Common myeloid progenitor, CD34-positive (primary cell): Measurements from ENCODE around the gene HMGCS2.

Experiments
- CTCF ChIA-PET: fragments of 350-600 bp; sonication (Branson Sonifier 250); formaldehyde crosslinking; loops from one replicate; lab custom pipeline; 2021; ENCODE audit warnings: antibody characterized with exemption; lab: Charles Lee
- POLR2A ChIA-PET: fragments of 350-600 bp; sonication (Branson Sonifier 250); formaldehyde crosslinking; loops from one replicate; lab custom pipeline; 2021; ENCODE audit warnings: antibody characterized with exemption; lab: Charles Lee
- DNase-seq, 3 donors: peaks; one replicate each; pipeline versions ENCODE4 v3.0.0 to v3.0.0-alpha.2; 2013
- H3K27ac ChIP-seq, 2 experiments: 1 replicate in 1 of 2; 2 replicates in 1 of 2; pipeline ENCODE4 v1.7.0; 2013; ENCODE audit warnings: inconsistent platforms in 2 of 2, low read length in 2 of 2, mild to moderate bottlenecking in 2 of 2, low read depth in 1 of 2, moderate library complexity in 1 of 2; ENCODE audit not compliant: severe bottlenecking in 2 of 2, insufficient read depth in 1 of 2, poor library complexity in 1 of 2
- H3K27me3 ChIP-seq, 5 experiments: replicated peaks in 2 of 5; 1 replicate in 3 of 5; 2 replicates in 2 of 5; pipeline versions ENCODE4 v1.6.1 to v1.7.0; 2013; ENCODE audit warnings: low read length in 4 of 5, mild to moderate bottlenecking in 2 of 5, moderate library complexity in 2 of 5, inconsistent platforms in 1 of 5; ENCODE audit not compliant: insufficient read depth in 5 of 5, control insufficient read depth in 4 of 5
- H3K36me3 ChIP-seq, 4 experiments: 1 replicate in 2 of 4; 2 replicates in 2 of 4; pipeline versions ENCODE4 v1.6.1 to v1.7.0; 2013; ENCODE audit warnings: low read length in 3 of 4, control low read depth in 1 of 4, mild to moderate bottlenecking in 1 of 4; ENCODE audit not compliant: control insufficient read depth in 4 of 4, insufficient read depth in 4 of 4
- H3K4me1 ChIP-seq, 4 experiments: 1 replicate in 3 of 4; 2 replicates in 1 of 4; pipeline versions ENCODE4 v1.6.1 to v1.7.1; 2013; ENCODE audit warnings: low read length in 3 of 4, mild to moderate bottlenecking in 3 of 4, control low read depth in 1 of 4, inconsistent platforms in 1 of 4, moderate library complexity in 1 of 4; ENCODE audit not compliant: control insufficient read depth in 4 of 4, insufficient read depth in 4 of 4; ENCODE audit errors: control extremely low read depth in 1 of 4
- H3K4me3 ChIP-seq, 7 experiments: 1 replicate in 4 of 7; 2 replicates in 3 of 7; pipeline versions ENCODE4 v1.5.1 to v1.7.0; 2013; ENCODE audit warnings: mild to moderate bottlenecking in 7 of 7, low read length in 6 of 7, moderate library complexity in 6 of 7, inconsistent platforms in 2 of 7, low read depth in 2 of 7, control low read depth in 1 of 7; ENCODE audit not compliant: insufficient read depth in 4 of 7, control insufficient read depth in 1 of 7; ENCODE audit errors: extremely low read depth in 1 of 7
- H3K9me3 ChIP-seq, 5 experiments: 1 replicate in 4 of 5; 2 replicates in 1 of 5; pipeline versions ENCODE4 v1.6.1 to v1.7.1; 2013; ENCODE audit warnings: low read length in 4 of 5, mild to moderate bottlenecking in 2 of 5, inconsistent platforms in 1 of 5, low read depth in 1 of 5, moderate library complexity in 1 of 5; ENCODE audit not compliant: control insufficient read depth in 4 of 5, insufficient read depth in 2 of 5; ENCODE audit errors: control extremely low read depth in 1 of 5
- WGBS: methylation state at CpG from one replicate; pipeline ENCODE4 v1.1.5; 2013; ENCODE audit not compliant: insufficient coverage; 5-methylcytosine and 5-hydroxymethylcytosine counted together

HMGCS2 gene

DNA sequence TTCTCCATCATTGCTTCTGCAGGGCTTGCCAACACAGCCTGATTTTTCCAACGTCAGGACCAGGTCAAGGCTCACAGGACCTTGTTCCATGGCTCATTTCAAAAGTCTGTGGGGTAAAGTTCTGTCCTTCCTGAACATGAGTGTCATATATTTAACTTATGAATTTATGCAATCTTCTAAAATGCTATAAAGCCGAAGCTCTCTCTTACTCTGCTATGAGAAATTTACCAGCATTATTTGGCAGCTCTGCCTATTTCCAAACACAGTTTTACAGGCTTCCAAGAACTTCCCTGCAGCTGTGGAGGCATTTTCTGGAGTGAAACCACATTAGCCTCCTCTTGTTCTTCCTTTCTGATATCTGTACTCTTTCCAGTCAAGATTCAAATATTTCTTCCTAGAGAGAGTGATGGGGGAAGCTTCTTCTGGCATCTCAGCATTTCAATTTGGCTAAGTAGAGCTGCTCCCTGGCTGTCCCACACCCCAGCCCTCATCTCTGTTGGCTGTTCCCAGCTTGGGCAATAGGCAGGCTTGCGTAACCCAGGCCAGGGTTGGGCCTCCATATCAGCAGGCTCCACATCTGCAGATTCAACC, 15.6 kb upstream of the HMGCS2 start:
- Histone ChIP-seq H3K4me1 (peaks cover 0 to 19% (median 2%) of the 10 kb centered on the region in 4 experiments), H3K4me3 (no peak overlapping the region), H3K27me3 (no peaks in the 10 kb centered on the region), H3K27ac (no peak overlapping the region), H3K9me3 (no peaks in the 10 kb centered on the region), H3K36me3 (no peaks in the 10 kb centered on the region)
- no peak for DNase-seq
- ChIA-PET POLR2A (no interaction called here), CTCF (no interaction called here)
- 100% methylated on average over 1 of the region's 3 CpGs for WGBS

DNA sequence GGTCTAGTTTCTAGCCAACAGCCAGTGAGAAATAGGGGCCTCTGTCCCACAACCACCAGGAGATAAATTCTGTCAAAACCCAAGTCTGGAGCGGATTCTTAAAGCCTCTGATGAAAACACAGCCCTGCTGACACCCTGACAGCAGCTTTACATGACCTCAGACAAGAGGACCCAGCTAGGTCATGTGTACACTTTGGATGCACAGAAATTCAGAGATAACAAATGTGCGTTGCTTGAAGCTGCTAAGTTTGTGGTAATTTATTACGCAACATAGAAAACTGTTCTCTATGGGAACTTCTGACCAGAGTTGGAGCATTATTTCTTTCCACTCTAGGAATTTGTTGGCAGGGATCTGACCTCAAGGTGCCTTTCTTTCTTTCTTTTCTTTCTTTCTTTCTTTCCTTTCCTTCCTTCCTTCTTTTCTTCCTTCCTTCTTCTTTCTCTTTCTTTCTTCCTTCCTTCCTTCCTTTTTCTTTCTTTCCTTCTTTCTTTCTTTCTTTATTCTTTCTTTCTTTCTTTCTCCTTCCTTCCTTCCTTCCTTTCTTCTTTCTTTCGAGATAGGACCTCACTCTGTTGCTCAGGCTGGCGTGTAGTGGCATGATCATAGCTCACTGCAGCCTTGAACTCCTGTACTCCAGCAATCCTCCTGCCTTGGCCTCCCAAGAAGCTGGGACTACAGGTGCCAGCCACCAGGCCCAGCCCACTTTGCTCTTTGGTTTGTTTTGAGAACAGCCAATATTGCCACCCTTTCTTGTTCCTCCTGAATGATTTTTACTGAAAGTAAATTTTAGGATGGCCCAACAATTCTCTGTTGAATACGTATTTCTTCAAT, 14.9 kb upstream of the HMGCS2 start:
- H3K27ac ChIP-seq, result no peak overlapping the region
- peak in 2 of 3 donors; percentile 18 to 40 for DNase-seq
- no peaks in the 10 kb centered on the region for H3K27me3 ChIP-seq
- H3K9me3 ChIP-seq, result no peaks in the 10 kb centered on the region
- 79% methylated on average over 6 of the region's 6 CpGs for WGBS
- peaks cover 0 to 19% (median 2%) of the 10 kb centered on the region in 4 experiments for H3K4me1 ChIP-seq
- ChIA-PET CTCF (interaction anchor here (1.2 kb wide), 1 partner anchor 21 kb away, joined by 3 read pairs; no protein-coding TSS in a partner anchor), POLR2A (no interaction called here)
- no peak overlapping the region for H3K4me3 ChIP-seq
- no peaks in the 10 kb centered on the region for H3K36me3 ChIP-seq

DNA sequence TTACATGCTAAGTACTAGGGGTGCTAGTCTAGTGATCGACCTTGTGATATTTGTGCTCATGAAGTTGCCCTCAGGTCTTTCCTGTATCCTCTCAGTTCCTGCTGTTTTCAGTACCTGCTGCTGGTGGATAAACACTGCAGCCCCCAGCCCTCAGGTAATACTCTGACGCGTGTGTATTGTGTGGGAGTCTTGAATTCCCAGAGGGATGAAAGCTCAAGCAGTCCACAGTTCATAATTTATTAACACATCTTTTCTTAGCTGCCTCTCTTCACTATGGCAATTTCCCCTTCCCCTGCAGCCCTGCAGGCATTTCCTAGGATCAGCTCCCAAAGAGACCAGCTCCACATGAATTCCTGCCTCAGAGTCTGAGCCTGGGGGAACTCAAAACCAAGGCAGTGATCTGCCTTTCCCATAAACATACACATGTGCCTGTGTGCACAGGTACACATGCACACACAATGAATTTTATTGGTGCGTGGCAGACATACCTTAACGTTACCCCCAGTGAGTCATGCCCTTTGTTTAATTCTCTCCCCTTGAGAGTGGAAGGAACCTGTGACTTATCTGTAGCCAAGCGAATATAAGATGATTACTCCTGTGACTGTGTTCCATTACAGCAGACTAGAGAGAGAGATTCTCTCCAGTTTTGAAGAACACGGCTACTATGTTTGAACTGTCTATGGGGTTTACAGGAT, 14.1 kb upstream of the HMGCS2 start:
- H3K9me3 ChIP-seq, result no peaks in the 10 kb centered on the region
- no peaks in the 10 kb centered on the region for H3K36me3 ChIP-seq
- ChIA-PET POLR2A (no interaction called here), CTCF (interaction anchor here (1.2 kb wide), 1 partner anchor 22 kb away, joined by 3 read pairs; no protein-coding TSS in a partner anchor)
- no peaks in the 10 kb centered on the region for H3K27me3 ChIP-seq
- H3K4me1 ChIP-seq, result peaks cover 0 to 19% (median 2%) of the 10 kb centered on the region in 4 experiments
- no peak for DNase-seq
- 80% methylated on average over 3 of the region's 7 CpGs for WGBS
- H3K4me3 ChIP-seq, result no peak overlapping the region
- no peak overlapping the region for H3K27ac ChIP-seq

DNA sequence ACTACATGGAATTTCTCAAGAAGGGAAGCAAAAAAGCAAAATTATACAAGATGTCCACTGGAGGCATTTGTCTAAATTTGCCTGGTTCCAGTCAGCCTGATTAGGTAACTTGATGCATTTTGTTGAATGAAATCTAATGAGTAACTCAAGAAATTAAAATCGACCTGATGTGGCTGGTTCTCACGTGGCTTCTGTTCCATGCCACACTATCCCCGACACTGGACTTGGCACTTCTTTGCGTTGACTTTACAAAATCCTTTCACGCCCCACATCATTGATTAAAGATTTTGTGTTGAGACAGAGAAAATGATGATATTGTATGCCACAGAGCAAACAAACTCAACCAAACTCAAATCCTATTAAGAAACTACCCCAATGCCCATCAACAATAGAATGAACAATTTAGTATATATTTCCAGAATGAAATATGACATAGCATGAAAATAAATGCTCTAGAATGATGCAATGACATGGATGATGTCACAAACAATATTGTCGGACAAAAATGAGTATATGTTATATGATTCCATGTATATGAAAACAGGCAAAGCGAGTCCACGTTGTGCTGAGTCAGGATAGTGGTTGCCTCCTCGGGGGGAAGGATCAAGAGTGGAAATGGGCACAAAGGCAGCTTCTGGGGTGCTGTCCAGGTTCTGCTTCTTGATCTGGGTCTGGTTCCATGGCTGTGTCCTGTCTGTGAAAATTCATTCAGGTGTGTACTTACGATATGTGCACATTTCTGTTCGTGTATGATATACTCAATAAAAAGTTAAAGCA, 12.9 kb upstream of the HMGCS2 start:
- POLR2A ChIA-PET, result no interaction called here
- no peaks in the 10 kb centered on the region for H3K27me3 ChIP-seq
- 91% methylated on average over 9 of the region's 11 CpGs for WGBS
- H3K4me3 ChIP-seq, result no peak overlapping the region
- H3K27ac ChIP-seq, result no peak overlapping the region
- H3K9me3 ChIP-seq, result no peaks in the 10 kb centered on the region
- CTCF ChIA-PET, result no interaction called here
- H3K4me1 ChIP-seq, result peaks cover 0 to 19% (median 2%) of the 10 kb centered on the region in 4 experiments
- H3K36me3 ChIP-seq, result no peaks in the 10 kb centered on the region
- no peak for DNase-seq

DNA sequence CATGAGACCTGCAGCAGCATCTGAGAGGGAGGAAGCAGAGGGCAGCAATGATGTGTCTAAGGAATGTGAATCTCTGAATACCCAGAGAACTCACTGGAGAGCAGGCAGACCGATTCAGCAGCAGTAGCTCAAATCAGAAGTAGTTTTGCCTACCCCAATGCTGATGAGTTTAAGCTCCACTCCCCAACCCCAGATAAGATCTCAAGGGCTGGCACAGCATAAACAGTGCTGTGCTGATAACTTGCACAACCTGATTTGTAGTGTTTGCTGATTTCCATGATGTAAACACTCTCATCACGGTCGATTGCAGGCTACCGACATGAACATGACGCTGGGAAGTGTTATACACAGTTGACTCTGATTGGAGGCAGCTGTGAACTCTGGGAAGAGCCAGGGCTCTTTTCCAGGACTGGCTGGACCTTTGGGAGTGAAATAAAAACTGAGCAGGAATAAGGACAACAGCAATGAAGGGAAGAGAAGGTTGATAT, 11.2 kb upstream of the HMGCS2 start:
- Histone ChIP-seq H3K4me1 (peaks cover 0 to 19% (median 2%) of the 10 kb centered on the region in 4 experiments), H3K36me3 (no peaks in the 10 kb centered on the region), H3K27me3 (no peaks in the 10 kb centered on the region), H3K4me3 (no peak overlapping the region), H3K27ac (no peak overlapping the region), H3K9me3 (no peaks in the 10 kb centered on the region)
- POLR2A ChIA-PET, result no interaction called here
- 77% methylated on average over 5 of the region's 5 CpGs for WGBS
- no peak for DNase-seq
- CTCF ChIA-PET, result interaction anchor here (0.9 kb wide), 1 partner anchor 8 kb away, joined by 3 read pairs; no protein-coding TSS in a partner anchor

DNA sequence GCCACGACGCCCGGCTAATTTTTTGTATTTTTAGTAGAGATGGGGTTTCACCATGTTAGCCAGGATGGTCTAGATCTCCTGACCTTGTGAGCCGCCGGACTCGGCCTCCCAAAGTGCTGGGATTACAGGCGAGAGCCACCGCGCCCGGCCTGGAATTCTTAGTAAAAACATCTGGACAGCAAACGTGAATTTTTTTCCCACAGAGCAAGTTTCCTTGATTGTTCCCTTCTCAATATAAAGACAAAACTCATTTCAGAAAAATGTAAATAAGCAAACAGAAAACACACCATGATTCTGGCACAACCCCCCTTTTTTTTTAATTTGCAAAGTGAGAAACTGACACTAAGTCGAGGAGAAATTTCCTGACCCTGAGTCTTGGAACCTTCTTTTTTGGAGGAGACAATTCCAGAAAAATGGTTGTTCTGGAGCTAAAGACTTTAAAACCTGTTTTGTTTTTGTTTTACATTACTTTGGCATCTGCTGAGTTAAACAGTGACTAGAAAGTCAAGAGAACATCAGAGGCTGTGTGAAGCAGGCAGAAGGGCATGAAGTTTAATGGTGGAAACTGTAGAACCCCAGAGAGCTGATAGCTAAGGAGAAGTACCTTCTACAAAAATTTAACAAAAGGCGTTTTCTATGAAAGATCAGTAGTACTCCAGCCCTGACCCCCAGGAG, 10.3 kb upstream of the HMGCS2 start:
- ChIA-PET CTCF (no interaction called here), POLR2A (no interaction called here)
- WGBS, result 95% methylated on average over 10 of the region's 13 CpGs

More for the DNA sequence above, 10.3 kb upstream of the HMGCS2 start:
- no peak for DNase-seq
- H3K27ac ChIP-seq, result no peak overlapping the region
- H3K36me3 ChIP-seq, result no peaks in the 10 kb centered on the region
- no peaks in the 10 kb centered on the region for H3K27me3 ChIP-seq
- no peak overlapping the region for H3K4me3 ChIP-seq
- H3K9me3 ChIP-seq, result no peaks in the 10 kb centered on the region
- H3K4me1 ChIP-seq, result peaks cover 0 to 13% (median 2%) of the 10 kb centered on the region in 4 experiments
